K562 (cell line): Measurements from ENCODE around the gene KCNAB1.

ENCODE experiments used
- EP300 ChIP-seq: IDR thresholded peaks from 2 replicates; pipeline ENCODE4 v1.6.1; 2012; ENCODE audit warnings: low read length, improper control_type of control experiment
- TEAD2 ChIP-seq: fragments of 450-650 bp; IDR thresholded peaks from 2 replicates; pipeline ENCODE4 v1.6.1; 2016; ENCODE audit warnings: missing genetic modification characterization, control low read depth, missing compliant biosample characterization

DNA sequence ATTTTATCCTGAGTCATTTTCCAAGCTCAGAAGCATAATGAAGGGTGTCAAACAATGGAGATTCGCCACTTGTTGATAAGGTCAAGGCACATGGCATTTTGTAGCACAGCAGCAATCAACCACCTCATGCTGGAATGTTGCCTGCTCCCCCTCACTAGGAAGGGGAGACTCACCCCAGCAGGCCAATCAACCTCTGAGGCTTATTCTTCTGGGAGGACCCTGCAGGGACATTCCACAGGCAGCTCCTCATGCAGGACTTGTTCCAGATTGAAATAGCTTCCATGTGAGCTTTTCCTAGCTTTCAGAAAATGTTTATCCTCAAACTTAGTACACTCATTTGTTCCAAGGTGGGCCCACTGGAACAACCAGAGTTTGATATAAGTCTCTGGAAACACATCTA, 356.9 kb downstream of the KCNAB1 start:
- TF ChIP-seq EP300 (no peak), TEAD2 (no peak)
